GM21529 (cell line): ENCODE measurements around the gene CCDC102B.
A peak's percentile ranks its signal among the peaks of the same experiment; 100 is the strongest.

Experiments used
- ATAC-seq: cut with Tn5 transposase; IDR thresholded peaks from one replicate; pipeline ENCODE4 v1.9.1; 2021; ENCODE audit not compliant: unreplicated experiment

CCDC102B gene

DNA sequence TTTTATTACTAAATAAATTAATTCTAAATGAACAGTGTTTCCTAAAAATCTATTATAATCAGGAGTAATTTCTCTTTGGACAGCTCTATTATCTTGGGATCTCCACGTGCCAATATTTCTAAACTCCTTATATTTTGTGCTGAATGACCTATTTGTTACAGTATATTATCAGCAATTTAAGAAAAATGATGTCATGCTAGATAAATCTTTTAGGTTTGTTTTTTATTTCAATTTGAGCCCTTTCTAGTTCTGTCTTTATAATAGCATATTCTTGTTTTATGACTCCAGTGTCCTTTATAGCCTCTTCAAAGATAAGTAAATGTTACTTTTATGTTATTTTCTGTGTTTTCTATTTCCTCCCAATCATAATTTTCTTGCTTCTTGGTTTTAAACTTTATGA is 269.2 kb downstream of the CCDC102B start:
- ATAC-seq = no peak

DNA sequence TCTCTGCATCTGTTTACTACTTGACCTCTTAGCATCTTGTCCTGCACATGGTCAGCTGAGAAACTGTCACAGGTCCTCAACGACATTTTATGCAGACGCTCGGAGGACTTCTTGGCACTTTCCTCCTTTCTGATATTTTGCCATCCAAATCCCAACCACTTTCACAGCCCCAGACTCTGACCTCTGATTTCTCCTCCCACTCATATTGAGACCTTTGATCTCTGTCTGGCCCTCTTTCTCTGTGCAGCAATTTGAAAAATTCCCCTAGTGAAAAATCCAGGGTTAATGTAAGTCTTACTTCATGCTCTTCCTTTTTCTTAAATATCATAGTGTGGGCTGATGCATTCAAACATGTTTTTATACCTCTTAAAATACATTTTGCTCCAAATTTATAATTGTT is 273.8 kb downstream of the CCDC102B start:
- ATAC-seq = no peak

DNA sequence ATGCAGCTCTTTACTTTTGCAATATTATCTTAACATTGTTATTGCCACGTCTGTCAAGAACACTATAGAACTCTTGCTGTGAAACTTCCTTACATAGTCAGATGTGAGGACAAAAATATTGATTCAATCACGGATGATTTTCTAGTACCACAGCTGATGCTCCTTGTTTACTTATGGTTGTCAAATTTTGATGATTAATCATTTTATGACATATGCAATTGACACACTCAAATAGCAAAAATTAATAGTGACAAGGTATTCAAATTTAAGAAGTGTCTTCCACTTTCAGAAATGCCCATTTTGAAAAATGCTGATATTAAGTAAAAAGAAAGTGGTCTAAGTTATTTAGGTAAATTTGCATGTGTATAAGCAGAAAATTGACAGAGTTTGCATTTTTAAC is 284.0 kb downstream of the CCDC102B start:
- no peak for ATAC-seq

DNA sequence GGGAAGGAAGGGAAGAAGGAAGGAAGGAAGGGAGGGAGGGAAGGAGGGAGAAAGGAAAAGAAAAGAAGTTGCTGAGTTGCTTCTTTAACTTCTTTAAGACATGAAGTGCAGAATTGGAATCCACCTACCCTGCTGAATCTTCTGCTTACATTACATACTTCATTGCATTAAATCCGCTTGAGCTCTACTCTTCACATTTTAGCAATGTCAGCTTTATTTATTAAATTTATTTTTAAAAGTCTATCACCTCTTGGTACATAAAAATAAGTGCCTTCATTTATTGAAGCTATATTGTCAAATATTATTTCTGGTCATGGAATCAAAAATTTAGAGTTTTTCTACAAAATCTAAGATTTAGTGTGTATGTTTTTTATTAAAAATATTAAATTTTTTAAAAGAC is 284.6 kb downstream of the CCDC102B start:
- ATAC-seq = no peak

DNA sequence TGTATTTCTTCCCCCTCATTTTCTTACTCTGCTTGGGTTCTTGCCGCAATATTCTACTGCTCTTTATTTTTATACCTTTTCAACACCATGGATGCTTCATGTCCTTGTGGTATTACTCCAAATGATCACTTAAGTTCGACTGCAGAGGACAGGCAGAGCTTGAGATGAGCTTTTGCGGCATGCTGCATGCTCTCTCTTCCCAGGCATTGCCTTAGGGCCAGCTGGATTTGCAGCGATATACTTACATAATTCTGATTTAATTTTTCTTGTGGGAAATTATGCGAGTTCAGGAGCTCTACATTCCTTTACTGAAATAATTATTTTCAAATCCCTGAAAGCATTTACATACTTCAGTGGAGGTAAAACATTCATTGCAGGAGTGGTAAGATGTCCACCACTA is 288.1 kb downstream of the CCDC102B start:
- ATAC-seq = no peak

DNA sequence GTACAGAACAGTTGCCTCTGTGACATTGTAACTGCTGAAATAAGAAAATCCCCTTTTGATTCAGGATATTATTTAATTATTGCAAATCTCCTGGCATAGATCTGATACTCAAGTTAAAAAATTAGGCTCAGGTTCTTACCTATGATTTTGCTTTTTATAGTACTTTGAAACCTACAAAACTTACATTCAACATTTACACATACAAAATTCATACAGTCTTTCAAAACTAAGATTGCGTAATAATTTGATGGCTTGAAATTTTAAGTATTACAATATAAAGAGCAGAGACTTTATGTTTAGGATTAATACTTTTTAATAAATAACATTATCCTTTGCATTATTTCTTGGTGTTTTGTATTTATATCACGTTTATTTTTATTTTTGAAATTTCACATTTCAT is 291.1 kb downstream of the CCDC102B start:
- no peak for ATAC-seq

DNA sequence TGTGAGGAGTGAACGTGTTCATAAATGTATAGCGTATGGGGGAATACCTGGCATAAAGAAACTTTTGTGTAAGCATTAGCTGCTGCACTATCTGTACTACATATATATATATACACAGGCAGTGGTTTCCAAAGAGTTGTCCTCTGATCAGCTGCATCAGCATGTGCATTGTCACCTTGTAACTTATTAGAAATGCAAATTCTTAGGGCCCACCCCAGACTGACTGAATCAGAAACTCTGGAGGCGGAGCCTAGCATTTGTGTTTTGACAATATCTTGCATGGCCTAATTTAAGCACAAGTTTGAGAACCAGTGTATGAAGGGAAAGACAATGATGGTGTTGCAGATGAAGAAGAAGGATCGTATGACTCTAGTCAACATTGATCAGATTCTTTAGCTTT is 299.5 kb downstream of the CCDC102B start:
- ATAC-seq = peak; percentile 78

DNA sequence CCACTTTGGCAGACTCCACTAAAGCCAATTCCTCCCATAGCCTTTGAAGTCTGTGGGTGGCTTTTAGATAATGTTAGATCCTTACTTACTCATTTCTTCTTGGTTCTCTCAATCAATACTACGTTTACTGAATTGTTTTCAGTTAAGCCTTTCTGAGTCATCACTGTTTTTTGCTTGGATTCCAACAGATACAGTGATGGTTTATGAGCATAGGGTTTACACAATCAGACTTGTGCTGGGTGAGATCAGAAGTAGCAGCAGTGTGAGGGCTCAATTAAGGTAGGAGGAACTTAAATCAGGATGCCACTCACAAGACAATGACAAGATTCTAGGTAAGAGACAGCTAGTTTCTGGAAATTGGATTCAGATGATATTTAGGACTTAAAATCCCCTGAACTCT is 305.1 kb downstream of the CCDC102B start:
- no peak for ATAC-seq
